PC-9 (cell line): Measurements from ENCODE around the gene IRF1. TPM values are rescaled to one million over a fixed set of nuclear protein-coding genes. Genes with fewer than 3 reads are reported as not detected.

ENCODE experiments used
- BruUV-seq: library from RNA; stranded (reverse); fragments of 400-500 nt; replicated peaks from 2 replicates; lab custom pipeline; 2021; lab: Mats Ljungman, UMichigan
- CTCF ChIA-PET: fragments of 300-600 bp; sonication (Branson Sonifier 250); formaldehyde crosslinking; loops from one replicate; lab custom pipeline; 2022; ENCODE audit warnings: antibody characterized with exemption; lab: Charles Lee
- POLR2A ChIA-PET: fragments of 300-600 bp; sonication (Branson Sonifier 250); formaldehyde crosslinking; loops from one replicate; lab custom pipeline; 2022; ENCODE audit warnings: antibody characterized with exemption; ENCODE audit not compliant: unreplicated experiment; lab: Charles Lee
- DNase-seq, 2 experiments: peaks; one replicate each; pipeline versions ENCODE4 v3.0.0 to v3.0.0-alpha.2; 2015 to 2022; ENCODE audit warnings: mixed read lengths in 1 of 2
- H2AFZ ChIP-seq: fragments of 200-600 bp; sonication (generic); 2 replicates; pipeline ENCODE4 v1.8.1; 2017; ENCODE audit warnings: antibody characterized with exemption
- H3F3A ChIP-seq: fragments of 200-600 bp; sonication (generic); 2 replicates; pipeline ENCODE4 v1.8.1; 2017; ENCODE audit warnings: antibody characterized with exemption, mild to moderate bottlenecking, low read depth; ENCODE audit not compliant: insufficient read depth
- H3K27ac ChIP-seq: fragments of 200-600 bp; sonication (generic); 2 replicates; pipeline ENCODE4 v1.6.1; 2016; ENCODE audit warnings: mixed run types
- H3K27me3 ChIP-seq: fragments of 200-600 bp; sonication (generic); 2 replicates; pipeline ENCODE4 v1.6.1; 2016; ENCODE audit warnings: low read depth, mixed run types; ENCODE audit not compliant: insufficient read depth
- H3K36me3 ChIP-seq: fragments of 200-600 bp; sonication (generic); 2 replicates; pipeline ENCODE4 v1.6.1; 2016; ENCODE audit warnings: low read depth, mixed run types
- H3K4me1 ChIP-seq: fragments of 200-600 bp; sonication (generic); replicated peaks from 2 replicates; pipeline ENCODE4 v1.6.1; 2016; ENCODE audit warnings: mixed run types; ENCODE audit not compliant: insufficient read depth
- H3K4me2 ChIP-seq: fragments of 200-600 bp; sonication (generic); 2 replicates; pipeline ENCODE4 v1.6.1; 2017; ENCODE audit warnings: mixed run types
- H3K4me3 ChIP-seq: fragments of 200-600 bp; sonication (generic); 2 replicates; pipeline ENCODE4 v1.6.1; 2016; ENCODE audit warnings: mixed run types
- H3K79me2 ChIP-seq: fragments of 200-600 bp; sonication (generic); 2 replicates; pipeline ENCODE4 v1.6.1; 2017; ENCODE audit warnings: low read depth, mixed run types
- H3K9me2 ChIP-seq: fragments of 200-600 bp; sonication (generic); 2 replicates; pipeline ENCODE4 v1.8.1; 2017; ENCODE audit warnings: mild to moderate bottlenecking; ENCODE audit not compliant: insufficient read depth
- H3K9me3 ChIP-seq: fragments of 200-600 bp; sonication (generic); 2 replicates; pipeline ENCODE4 v1.8.1; 2016; ENCODE audit warnings: low read depth; ENCODE audit not compliant: insufficient read depth
- H4K20me1 ChIP-seq: fragments of 200-600 bp; sonication (generic); 2 replicates; pipeline ENCODE4 v1.8.1; 2017; ENCODE audit not compliant: insufficient read depth
- CTCF ChIP-seq: fragments of 200-600 bp; sonication (generic); conservative IDR thresholded peaks from 2 replicates; pipeline ENCODE4 v1.6.1; 2017; ENCODE audit warnings: mixed run types, antibody characterized with exemption, mild to moderate bottlenecking, moderate library complexity
- EZH2 ChIP-seq: fragments of 200-600 bp; sonication (generic); IDR thresholded peaks from 2 replicates; pipeline ENCODE4 v1.8.0; 2017; ENCODE audit warnings: antibody characterized with exemption, low read depth
- intact Hi-C: fragments of 100-400 bp; cut with micrococcal nuclease; formaldehyde crosslinking; loops from one replicate; pipeline ENCODE4 v1.10.0; 2022; ENCODE audit not compliant: unreplicated experiment
- total RNA-seq: library from RNA; stranded (reverse); gene quantifications from 2 replicates; pipeline ENCODE4 v1.2.3, GENCODE V29; 2021

IRF1 gene
- total RNA-seq, 1 experiment from 2014 or later: 27.1 TPM

GRCh38 chr5:132475497-132475882, 15.1 kb downstream of the IRF1 start:
- H2AFZ ChIP-seq: no peak overlapping the region
- H3K4me3 ChIP-seq: no peak overlapping the region
- intact Hi-C loops: no loop called here
- no peak overlapping the region for H3K27ac ChIP-seq
- no peaks in the 10 kb centered on the region for H3K36me3 ChIP-seq
- no peaks in the 10 kb centered on the region for H3K27me3 ChIP-seq
- H3K9me3 ChIP-seq: no peaks in the 10 kb centered on the region
- H3F3A ChIP-seq: no peaks in the 10 kb centered on the region
- no peaks in the 10 kb centered on the region for H3K4me1 ChIP-seq
- no peaks in the 10 kb centered on the region for H4K20me1 ChIP-seq
- ChIA-PET POLR2A (interaction anchor here (0.5 to 0.8 kb wide), 3 partner anchors 15 to 117 kb away, joined by 3 to 4 read pairs (median 3); partner anchors contain the start of gene IRF1), CTCF (no interaction called here)
- no peak for DNase-seq
- H3K9me2 ChIP-seq: no peaks in the 10 kb centered on the region
- BruUV-seq: no TSS peak
- H3K79me2 ChIP-seq: no peaks in the 10 kb centered on the region
- no peak for TF ChIP-seq CTCF
- no peak for TF ChIP-seq EZH2
- no peak overlapping the region for H3K4me2 ChIP-seq

- Histone ChIP-seq H3K36me3 (no peaks in the 10 kb centered on the region), H3K27me3 (no peaks in the 10 kb centered on the region), H3K4me3 (no peak overlapping the region), H2AFZ (no peak overlapping the region), H3K27ac (no peak overlapping the region), H3K4me2 (no peak overlapping the region), H3K79me2 (no peaks in the 10 kb centered on the region), H3K4me1 (0 out of 2 replicates have a peak, but pooled peaks cover under 1% of the 10 kb centered on the region), H4K20me1 (no peaks in the 10 kb centered on the region), H3F3A (no peaks in the 10 kb centered on the region), H3K9me3 (no peaks in the 10 kb centered on the region), H3K9me2 (no peaks in the 10 kb centered on the region)
- ChIA-PET CTCF (no interaction called here), POLR2A (interaction anchor here (0.5 to 0.8 kb wide), 3 partner anchors 16 to 116 kb away, joined by 3 to 4 read pairs (median 3); partner anchors contain the start of gene IRF1)
- BruUV-seq: no TSS peak
- TF ChIP-seq CTCF (no peak), EZH2 (no peak)
- no peak for DNase-seq
- intact Hi-C loops: no loop called here
These were observed 15.6 kb downstream of the IRF1 start for GRCh38 chr5:132474881-132475496.

GRCh38 chr5:132474131-132474723, 16.3 kb downstream of the IRF1 start:
- no peak for DNase-seq
- H3K4me2 ChIP-seq: no peak overlapping the region
- H3K36me3 ChIP-seq: no peaks in the 10 kb centered on the region
- no TSS peak for BruUV-seq
- H3K4me3 ChIP-seq: no peak overlapping the region
- no peaks in the 10 kb centered on the region for H3K27me3 ChIP-seq
- H3K27ac ChIP-seq: no peak overlapping the region
- 0 out of 2 replicates have a peak, but pooled peaks cover 5% of the 10 kb centered on the region for H3K4me1 ChIP-seq
- intact Hi-C loops: no loop called here
- no peaks in the 10 kb centered on the region for H3K79me2 ChIP-seq
- H3F3A ChIP-seq: no peaks in the 10 kb centered on the region
- no peaks in the 10 kb centered on the region for H4K20me1 ChIP-seq
- no peak overlapping the region for H2AFZ ChIP-seq
- ChIA-PET CTCF (no interaction called here), POLR2A (no interaction called here)
- no peaks in the 10 kb centered on the region for H3K9me3 ChIP-seq
- no peak for TF ChIP-seq EZH2
- TF ChIP-seq CTCF: no peak
- no peaks in the 10 kb centered on the region for H3K9me2 ChIP-seq
